HepG2 (cell line): ENCODE measurements around the gene RPL3. TPM values are rescaled to one million over a fixed set of nuclear protein-coding genes. Genes with fewer than 3 reads are reported as not detected.

Source experiments
- ATAC-seq: fragments of 200-7000 bp; cut with Tn5 transposase; 3 replicates; pipeline ENCODE4 v1.9.1; 2020; ENCODE audit warnings: mild to moderate bottlenecking, moderate library complexity
- BruUV-seq: library from RNA; stranded (reverse); fragments of 400-500 nt; replicated peaks from 2 replicates; lab custom pipeline; 2021; lab: Mats Ljungman, UMichigan
- CTCF ChIA-PET: fragments of 300-600 bp; formaldehyde crosslinking; extraction: SDS; loops from one replicate; lab custom pipeline; 2021; ENCODE audit warnings: low total read pairs, inconsistent platforms, low intra/inter-chr PET ratio; lab: Yijun Ruan, JAX
- POLR2A ChIA-PET: fragments of 350-600 bp; sonication (Branson Sonifier 250); formaldehyde crosslinking; loops from one replicate; lab custom pipeline; 2020; ENCODE audit warnings: antibody characterized with exemption, inconsistent platforms; lab: Yijun Ruan, JAX
- DNase-seq: peaks from one replicate; pipeline ENCODE4 v3.0.0-alpha.2; 2015; ENCODE audit warnings: low spot score
- FAIRE-seq: peaks from 3 replicates; lab custom pipeline; 2011; peaks lifted over from hg19 to GRCh38; lab: Jason Lieb, UNC
- H2AFZ ChIP-seq: one replicate; pipeline ENCODE4 v1.6.1; 2011; ENCODE audit warnings: low read length, inconsistent platforms
- H3K27ac ChIP-seq: fragments of 300-600 bp; 3 replicates; pipeline ENCODE4 v1.8.0; 2011; ENCODE audit warnings: mixed run types, mild to moderate bottlenecking, mixed read lengths, low read length, inconsistent platforms; ENCODE audit not compliant: insufficient read depth; ENCODE audit errors: extremely low read length
- H3K27me3 ChIP-seq, 2 experiments: fragments of 200-600 bp in 1 of 2; 2 replicates in 1 of 2; 3 replicates in 1 of 2; pipeline versions ENCODE4 v1.6.0 to v1.8.0; 2011; ENCODE audit warnings: low read length in 2 of 2, mild to moderate bottlenecking in 2 of 2, moderate library complexity in 2 of 2, inconsistent platforms in 1 of 2; ENCODE audit not compliant: insufficient read depth in 2 of 2, control insufficient read depth in 1 of 2
- H3K36me3 ChIP-seq, 2 experiments: fragments of 200-600 bp in 1 of 2; replicated peaks in 1 of 2; 2 replicates in 1 of 2; 3 replicates in 1 of 2; pipeline versions ENCODE4 v1.5.1 to v1.8.0; 2011; ENCODE audit warnings: low read length in 2 of 2, inconsistent platforms in 1 of 2; ENCODE audit not compliant: insufficient read depth in 2 of 2, control insufficient read depth in 1 of 2
- H3K4me1 ChIP-seq: 2 replicates; pipeline ENCODE4 v1.5.1; 2012; ENCODE audit warnings: low read length, inconsistent platforms; ENCODE audit not compliant: insufficient read depth
- H3K4me2 ChIP-seq: 2 replicates; pipeline ENCODE4 v1.6.0; 2011; ENCODE audit warnings: low read depth, low read length, inconsistent platforms
- H3K4me3 ChIP-seq, 3 experiments: fragments of 200-600 bp in 1 of 3; sonication (generic), shearing (Covaris generic) in 1 of 3; replicated peaks in 1 of 3; 2 replicates each; pipeline ENCODE4 v1.5.1; 2011 to 2016; ENCODE audit warnings: low read length in 3 of 3, inconsistent platforms in 2 of 3, low read depth in 2 of 3, mild to moderate bottlenecking in 2 of 3, control low read depth in 1 of 3, mixed read lengths in 1 of 3; ENCODE audit not compliant: insufficient read depth in 1 of 3
- H3K79me2 ChIP-seq: one replicate; pipeline ENCODE4 v1.6.1; 2011; ENCODE audit warnings: low read length, inconsistent platforms; ENCODE audit not compliant: insufficient read depth
- H3K9ac ChIP-seq: 2 replicates; pipeline ENCODE4 v1.6.0; 2011; ENCODE audit warnings: mild to moderate bottlenecking, low read depth, low read length, inconsistent platforms; ENCODE audit not compliant: insufficient read depth
- H3K9me3 ChIP-seq: 2 replicates; pipeline ENCODE4 v1.5.1; 2012; ENCODE audit warnings: mild to moderate bottlenecking, low read length
- H4K20me1 ChIP-seq: 2 replicates; pipeline ENCODE4 v1.6.0; 2011; ENCODE audit warnings: inconsistent platforms, mild to moderate bottlenecking, low read length, moderate library complexity; ENCODE audit not compliant: insufficient read depth
- CEBPB ChIP-seq: IDR thresholded peaks from 2 replicates; pipeline ENCODE4 v1.6.1; 2011; ENCODE audit warnings: low read depth, low read length, improper control_type of control experiment, borderline replicate concordance
- CENPX ChIP-seq: sonication (generic); formaldehyde crosslinking; IDR thresholded peaks from 2 replicates; pipeline ENCODE4 v1.9.0; 2021; ENCODE audit warnings: mild to moderate bottlenecking, missing genetic modification reagents, moderate library complexity
- CREM ChIP-seq, 2 experiments: sonication (generic) in 1 of 2; formaldehyde crosslinking in 1 of 2; IDR thresholded peaks; 2 replicates each; pipeline versions ENCODE4 v1.4.0 to v1.6.1; 2016 to 2020; ENCODE audit warnings: antibody characterized with exemption in 1 of 2, mild to moderate bottlenecking in 1 of 2, missing genetic modification reagents in 1 of 2
- DMTF1 ChIP-seq: sonication (generic); formaldehyde crosslinking; IDR thresholded peaks from 2 replicates; pipeline ENCODE4 v1.4.0; 2020; ENCODE audit warnings: mild to moderate bottlenecking, missing genetic modification reagents
- FUBP1 ChIP-seq: sonication (generic); formaldehyde crosslinking; IDR thresholded peaks from 2 replicates; pipeline ENCODE4 v1.5.1; 2020; ENCODE audit warnings: missing genetic modification reagents, mild to moderate bottlenecking, borderline replicate concordance
- HNRNPL ChIP-seq: fragments of 200-400 bp; formaldehyde crosslinking; IDR thresholded peaks from 2 replicates; pipeline ENCODE4 v1.6.1; 2017; ENCODE audit warnings: mild to moderate bottlenecking, low read depth, low read length
- MED1 ChIP-seq: sonication (generic); formaldehyde crosslinking; IDR thresholded peaks from 2 replicates; pipeline ENCODE4 v1.4.0; 2020; ENCODE audit warnings: missing genetic modification reagents
- MIXL1 ChIP-seq: IDR thresholded peaks from 2 replicates; pipeline ENCODE4 v1.6.1; 2016
- MXD4 ChIP-seq: IDR thresholded peaks from 2 replicates; pipeline ENCODE4 v1.6.1; 2016; ENCODE audit warnings: mild to moderate bottlenecking, missing biosample characterization, missing genetic modification reagents
- NFKB2 ChIP-seq: sonication (generic); formaldehyde crosslinking; IDR thresholded peaks from 2 replicates; pipeline ENCODE4 v1.4.0; 2020; ENCODE audit warnings: missing genetic modification reagents, borderline replicate concordance
- NFYB ChIP-seq: sonication (generic); formaldehyde crosslinking; IDR thresholded peaks from 2 replicates; pipeline ENCODE4 v1.4.0; 2020; ENCODE audit warnings: missing genetic modification reagents
- REPIN1 ChIP-seq: sonication (generic); formaldehyde crosslinking; IDR thresholded peaks from 2 replicates; pipeline ENCODE4 v1.8.0; 2022; ENCODE audit warnings: missing genetic modification reagents, low read depth, mild to moderate bottlenecking, borderline replicate concordance
- RNF219 ChIP-seq: sonication (generic); formaldehyde crosslinking; IDR thresholded peaks from 2 replicates; pipeline ENCODE4 v1.5.0; 2020; ENCODE audit warnings: mild to moderate bottlenecking, missing genetic modification reagents
- SOX5 ChIP-seq: IDR thresholded peaks from 2 replicates; pipeline ENCODE4 v1.6.1; 2016; ENCODE audit warnings: borderline replicate concordance
- ZNF337 ChIP-seq: sonication (generic); formaldehyde crosslinking; IDR thresholded peaks from 2 replicates; pipeline ENCODE4 v1.5.1; 2020; ENCODE audit warnings: missing genetic modification reagents, low read depth, mild to moderate bottlenecking, borderline replicate concordance
- ZNF431 ChIP-seq: sonication (generic); formaldehyde crosslinking; IDR thresholded peaks from 2 replicates; pipeline ENCODE4 v1.9.0; 2022; ENCODE audit warnings: missing genetic modification reagents, low read depth, mild to moderate bottlenecking, borderline replicate concordance
- ZNF720 ChIP-seq: sonication (generic); formaldehyde crosslinking; IDR thresholded peaks from 2 replicates; pipeline ENCODE4 v1.4.0; 2020; ENCODE audit warnings: missing genetic modification reagents
- ZNF782 ChIP-seq: sonication (generic); formaldehyde crosslinking; IDR thresholded peaks from 2 replicates; pipeline ENCODE4 v1.4.0; 2020; ENCODE audit warnings: missing genetic modification reagents, mild to moderate bottlenecking, borderline replicate concordance
- WGBS: methylation state at CpG from one replicate; pipeline ENCODE4 v1.1.6; 2017; ENCODE audit warnings: low lambda C conversion rate; 5-methylcytosine and 5-hydroxymethylcytosine counted together
- in situ Hi-C: cut with HindIII; loops from 2 replicates; pipeline ENCODE4 v1.10.0; 2017; ENCODE audit warnings: low pct_unique_long_range_greater_than_20kb; ENCODE audit not compliant: extremely low pct_ligation_motif_present
- intact Hi-C: fragments of 100-400 bp; cut with micrococcal nuclease; formaldehyde crosslinking; loops from one replicate; pipeline ENCODE4 v1.10.0; 2022; ENCODE audit not compliant: unreplicated experiment
- polyA plus RNA-seq, 8 experiments: library from polyadenylated mRNA; depleted of rRNA in 3 of 8; stranded (reverse) in 7 of 8; unstranded in 1 of 8; fragments of >200 nt; fragmentation: Illumina TruSeq in 4 of 8; extraction: Trizol in 4 of 8; gene quantifications; 2 replicates each; pipeline versions ENCODE4 v1.2.1 to v1.2.3, GENCODE V29; 2011 to 2016; ENCODE audit warnings: low read depth in 4 of 8, missing spikeins in 1 of 8, mixed read lengths in 1 of 8; ENCODE audit not compliant: insufficient read depth in 1 of 8
- total RNA-seq, 5 experiments: library from RNA; depleted of rRNA; stranded (reverse); fragments of >200 nt; fragmentation: Illumina TruSeq; extraction: Trizol; gene quantifications; 2 replicates each; pipeline ENCODE4 v1.2.3, GENCODE V29; 2016; ENCODE audit warnings: low read depth in 1 of 5

RPL3 gene
- total and polyA plus RNA-seq, 2 of the 13 experiments (the other 11 are each of a cell fraction or from before 2014, with no cell fraction given), result 1,051 to 3,279 TPM

GRCh38 chr22:39292031-39292462 lies 27.4 kb downstream of the RPL3 start:
- FAIRE-seq, result no peak
- Histone ChIP-seq H3K4me1 (peaks cover 89% of the 10 kb centered on the region), H4K20me1 (no peaks in the 10 kb centered on the region), H2AFZ (no peak overlapping the region), H3K79me2 (no peaks in the 10 kb centered on the region), H3K4me3 (peak overlapping the region in 1 of 3 experiments; percentile 35; a peak in 1 of 6 replicates), H3K27ac (no peak overlapping the region), H3K9me3 (no peaks in the 10 kb centered on the region), H3K9ac (peak overlapping the region; percentile 12; the same call in 1 of the 2 replicates), H3K36me3 (no peaks in the 10 kb centered on the region), H3K4me2 (peak overlapping the region; percentile 50), H3K27me3 (peaks cover 5 to 13% of the 10 kb centered on the region in 2 experiments; a peak in 4 of 5 replicates)
- in situ Hi-C loops, result no loop called here
- peak; percentile 4; the same call in 2 of the 3 replicates for ATAC-seq
- POLR2A ChIA-PET, result interaction anchor here (0.7 to 3.6 kb wide), 9 partner anchors 9 to 140 kb away, joined by 3 to 21 read pairs (median 8); partner anchors contain the start of genes CBX7, PDGFB and RPL3
- WGBS, result 18% methylated on average over 5 of the region's 19 CpGs
- BruUV-seq, result no TSS peak
- intact Hi-C loops, result loop anchor here (5.0 kb wide), 1 partner anchor 120 kb away; no protein-coding TSS in a partner anchor
- no peak for DNase-seq
- CTCF ChIA-PET, result no interaction called here
- TF ChIP-seq CEBPB, result no peak
- TF ChIP-seq DMTF1 (CRISPR knock-in tag), result no peak
- TF ChIP-seq FUBP1 (CRISPR knock-in tag), result no peak
- no peak for TF ChIP-seq CENPX (CRISPR knock-in tag)
- no peak for TF ChIP-seq MED1
- TF ChIP-seq ZNF431 (CRISPR knock-in tag), result no peak
- TF ChIP-seq CREM (IDR thresholded peaks at IDR 0.05), result no peak
- TF ChIP-seq CREM (CRISPR knock-in tag; IDR thresholded peaks at IDR 0.05), result no peak
- no peak for TF ChIP-seq MIXL1 (CRISPR knock-in tag)
- TF ChIP-seq SOX5 (CRISPR knock-in tag), result no peak
- no peak for TF ChIP-seq NFYB (CRISPR knock-in tag)
- no peak for TF ChIP-seq NFKB2
- TF ChIP-seq ZNF337 (CRISPR knock-in tag), result no peak
- TF ChIP-seq REPIN1 (CRISPR knock-in tag), result no peak
- TF ChIP-seq RNF219 (CRISPR knock-in tag), result no peak
- no peak for TF ChIP-seq ZNF720
- no peak for TF ChIP-seq MXD4
- peak; percentile 97 for TF ChIP-seq HNRNPL
- TF ChIP-seq ZNF782 (CRISPR knock-in tag), result no peak
